Measurements from ENCODE around the gene PDE1C. TPM values are rescaled to one million over a fixed set of nuclear protein-coding genes. Genes with fewer than 3 reads are reported as not detected.

The PDE1C gene
- total RNA-seq, 1 donor from 2014 or later, result 2.3 TPM

GRCh38 chr7:31991406-31991805 is 78.8 kb downstream of the PDE1C start:
- no peak for DNase-seq (ENCODE audit: low read depth)

DNA sequence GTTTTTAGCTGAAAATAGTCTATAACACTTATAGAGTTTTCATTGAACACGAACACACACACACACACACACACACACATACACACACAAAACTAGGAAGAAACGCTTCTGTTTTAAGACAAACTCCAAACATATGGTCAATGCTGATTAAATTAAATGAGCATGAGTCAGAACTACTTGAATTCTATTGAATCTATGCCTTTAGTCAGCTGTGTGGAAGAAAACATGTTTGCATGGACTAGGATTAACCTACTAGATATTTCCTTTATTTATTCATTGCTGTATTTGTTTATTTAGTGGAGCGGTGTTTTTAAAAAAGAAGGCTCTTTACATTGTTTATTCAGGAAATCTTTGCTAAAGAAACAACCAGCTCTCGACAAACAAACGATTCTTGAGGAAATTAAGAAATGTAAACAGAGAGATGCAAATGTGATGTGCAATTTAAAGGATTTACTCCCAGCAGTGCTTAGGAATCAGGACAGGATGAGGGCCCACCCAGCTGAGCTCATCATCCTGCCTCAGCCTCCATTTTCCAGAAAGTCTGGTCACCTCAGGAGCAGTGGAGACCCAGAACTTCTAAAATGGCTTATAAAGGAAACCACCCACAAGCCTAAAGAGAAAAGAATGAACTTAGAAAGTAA is 83.2 kb downstream of the PDE1C start:
- no peak for DNase-seq (ENCODE audit: low read depth)

GRCh38 chr7:31982962-31983361 is 87.2 kb downstream of the PDE1C start:
- no peak for DNase-seq (ENCODE audit: low read depth)

- DNase-seq (ENCODE audit: low read depth), result no peak
Measured at GRCh38 chr7:31981874-31982390, 88.3 kb downstream of the PDE1C start.

GRCh38 chr7:31979690-31980330 is 90.4 kb downstream of the PDE1C start:
- no peak for DNase-seq (ENCODE audit: low read depth)

- no peak for DNase-seq (ENCODE audit: low read depth)
Measured at GRCh38 chr7:31975546-31975945, 94.7 kb downstream of the PDE1C start.

DNA sequence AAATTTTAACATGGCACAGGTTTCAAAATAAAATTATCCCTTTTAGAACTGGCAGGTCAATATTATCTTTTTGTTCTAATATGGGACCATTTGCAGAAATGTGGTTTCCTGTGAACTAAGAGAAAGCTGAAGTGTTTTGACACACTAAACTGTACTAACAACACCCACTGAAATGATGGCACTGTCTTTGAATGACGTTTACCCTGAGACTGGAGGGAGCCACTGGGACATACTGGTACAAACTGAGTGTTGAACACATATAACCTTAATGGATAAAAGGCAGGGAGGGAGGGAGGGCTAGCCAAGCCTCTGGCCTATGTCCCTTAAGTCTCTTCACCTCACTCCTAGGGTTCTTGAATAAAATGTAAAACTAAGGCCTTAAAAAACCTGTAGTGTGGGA is 95.9 kb downstream of the PDE1C start:
- DNase-seq (ENCODE audit: low read depth), result no peak

DNA sequence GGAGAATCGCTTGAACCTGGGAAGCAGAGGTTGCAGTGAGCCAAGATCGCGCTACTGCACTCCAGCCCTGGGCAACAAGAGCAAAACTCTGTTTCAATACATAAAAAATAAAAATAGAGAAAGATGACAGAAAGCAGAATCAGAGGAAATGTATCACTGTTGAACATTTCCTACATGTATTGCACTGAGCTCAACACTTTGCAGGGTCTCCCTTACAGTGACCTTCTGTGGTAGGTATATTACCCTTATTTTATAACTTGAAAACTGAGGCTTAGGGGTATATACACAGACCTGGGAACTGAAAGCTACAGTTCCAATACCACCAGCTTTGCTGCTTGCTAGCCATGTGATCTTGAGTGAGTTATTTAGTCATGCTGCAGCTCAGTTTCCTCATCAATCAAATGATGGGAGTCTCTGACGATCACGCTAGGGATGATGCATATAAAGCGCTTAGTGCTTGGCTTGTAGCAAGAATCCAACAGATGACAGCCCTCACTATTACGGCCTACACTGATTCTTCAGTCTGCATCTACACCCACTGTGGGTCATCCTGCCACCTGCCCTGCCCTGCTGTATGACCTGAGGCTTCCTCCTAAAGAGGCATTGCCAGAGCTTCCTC is 99.0 kb downstream of the PDE1C start:
- no peak for DNase-seq (ENCODE audit: low read depth)

- DNase-seq (ENCODE audit: low read depth), result no peak
Measured at GRCh38 chr7:31970501-31970900, 99.7 kb downstream of the PDE1C start.

DNA sequence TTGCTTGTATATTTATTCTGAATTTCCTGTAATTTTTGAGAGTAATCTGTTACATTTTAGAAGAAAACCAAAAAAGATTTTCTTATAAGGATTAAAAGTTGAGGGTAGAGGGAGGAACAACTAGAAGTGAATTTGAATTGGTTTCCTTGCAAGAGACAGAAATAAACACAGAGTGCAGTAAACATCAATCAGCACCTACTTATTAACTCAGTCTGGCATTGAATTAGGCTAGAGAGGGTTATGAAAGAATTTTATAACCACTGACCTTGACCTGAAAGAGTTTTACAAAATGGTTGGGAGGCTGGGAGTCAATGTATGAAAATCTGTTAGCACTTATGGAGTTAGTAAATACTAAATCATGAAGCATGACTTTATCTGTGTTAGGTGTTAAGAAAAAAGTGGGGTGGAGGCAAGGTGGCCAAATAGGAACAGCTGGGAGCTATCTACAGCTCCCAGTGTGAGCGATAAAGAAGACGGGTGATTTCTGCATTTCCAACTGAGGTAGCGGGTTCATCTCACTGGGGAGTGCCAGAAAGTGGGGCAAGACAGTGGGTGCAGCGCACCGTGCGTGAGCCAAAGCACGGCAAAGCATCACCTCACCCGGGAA is 106.5 kb downstream of the PDE1C start:
- DNase-seq (ENCODE audit: low read depth), result no peak

GRCh38 chr7:31962246-31962645 is 108.0 kb downstream of the PDE1C start:
- no peak for DNase-seq (ENCODE audit: low read depth)

GRCh38 chr7:31958226-31958625 is 112.0 kb downstream of the PDE1C start:
- peak; percentile 45 for DNase-seq (ENCODE audit: low read depth)

GRCh38 chr7:31957756-31958155 is 112.5 kb downstream of the PDE1C start:
- no peak for DNase-seq (ENCODE audit: low read depth)

DNA sequence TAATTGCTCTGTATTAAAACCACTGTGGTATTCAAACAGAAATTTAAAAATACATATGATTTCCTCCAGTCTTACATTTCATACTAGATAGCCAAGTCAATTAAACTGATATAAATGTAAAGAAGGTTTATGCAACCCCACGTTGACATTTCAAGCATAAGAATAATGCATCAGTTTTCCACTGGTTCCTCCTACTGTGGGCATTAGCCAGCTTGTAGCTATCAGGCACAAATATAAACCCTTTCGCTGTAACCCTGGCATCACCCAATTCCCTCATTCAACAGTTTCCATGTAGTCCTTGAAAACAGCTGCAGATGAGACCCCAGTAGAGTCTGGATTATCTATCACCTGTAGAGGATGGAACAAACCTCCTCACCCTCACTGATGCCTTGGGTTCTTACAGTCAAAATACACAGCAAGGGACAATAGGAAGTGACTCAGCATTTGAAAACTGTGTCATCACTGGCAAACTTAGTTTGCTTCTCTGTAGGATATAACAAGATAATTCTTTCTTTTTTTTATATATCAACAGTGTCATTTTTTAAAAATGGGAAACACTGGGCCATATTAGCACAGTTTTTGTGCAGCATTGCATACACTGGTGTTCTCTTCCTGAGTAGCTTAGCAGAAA is 113.0 kb downstream of the PDE1C start:
- peak; percentile 31 for DNase-seq (ENCODE audit: low read depth)

DNA sequence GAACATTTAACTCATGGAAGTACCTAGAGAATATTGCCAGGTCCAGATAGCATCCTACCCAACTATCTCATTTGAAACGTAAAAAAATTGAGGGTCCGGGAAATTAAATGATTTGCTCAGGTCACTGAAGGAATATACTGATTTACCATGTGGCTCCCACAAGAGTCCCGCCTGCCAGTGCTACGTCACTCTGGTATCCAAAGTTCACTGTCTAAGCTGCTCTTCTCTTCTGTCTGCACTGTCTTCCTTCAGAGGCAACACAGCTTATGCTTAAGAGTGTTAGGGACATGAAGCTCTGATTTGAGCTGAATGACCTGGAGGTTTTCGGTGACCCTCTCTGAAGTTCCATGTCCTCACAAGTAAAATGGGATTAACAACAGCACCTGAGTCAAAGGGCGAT is 114.6 kb downstream of the PDE1C start:
- DNase-seq (ENCODE audit: low read depth), result no peak

GRCh38 chr7:31955021-31955420 is 115.2 kb downstream of the PDE1C start:
- DNase-seq (ENCODE audit: low read depth), result no peak

DNA sequence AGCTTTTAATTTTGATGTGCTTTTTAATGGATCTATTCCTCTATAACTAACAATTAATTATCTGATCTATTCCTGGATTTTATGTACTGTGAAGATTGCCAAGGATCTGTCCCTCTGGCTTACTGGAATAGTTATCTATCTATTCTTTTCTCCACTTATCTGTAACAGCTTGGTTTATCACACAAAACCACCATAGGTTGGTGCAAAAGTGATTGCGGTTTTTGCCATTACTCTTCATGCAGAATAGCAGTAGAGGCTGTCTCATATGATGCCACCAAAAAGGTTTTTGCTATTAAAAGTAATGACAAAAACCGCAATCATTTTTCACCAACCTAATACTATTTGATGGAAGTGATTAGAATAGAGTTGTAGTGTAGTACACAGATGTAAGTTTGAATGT is 115.7 kb downstream of the PDE1C start:
- no peak for DNase-seq (ENCODE audit: low read depth)

- DNase-seq (ENCODE audit: low read depth), result no peak
Measured at GRCh38 chr7:31953432-31953831, 116.8 kb downstream of the PDE1C start.

GRCh38 chr7:31950091-31950755 is 120.0 kb downstream of the PDE1C start:
- peak; percentile 24 for DNase-seq (ENCODE audit: low read depth)

DNA sequence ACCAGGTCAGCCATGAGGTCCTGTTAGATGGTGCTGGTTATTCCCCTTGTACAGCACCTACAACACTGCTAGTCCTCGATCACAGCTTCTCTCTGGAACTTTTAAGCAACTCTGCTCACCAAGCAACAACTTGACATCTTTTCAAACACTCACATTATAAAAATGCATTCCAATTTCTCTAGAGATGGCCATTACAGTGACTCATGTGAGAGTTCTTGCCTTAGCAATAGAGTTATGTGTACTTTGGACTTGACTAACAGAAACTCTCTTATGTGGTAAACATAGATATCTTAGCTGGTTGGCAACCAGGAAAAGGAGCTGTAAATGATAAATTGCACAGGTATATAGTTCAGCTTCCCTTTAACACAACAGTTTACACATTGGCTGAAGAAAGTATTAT is 122.2 kb downstream of the PDE1C start:
- DNase-seq (ENCODE audit: low read depth), result peak; percentile 97

DNA sequence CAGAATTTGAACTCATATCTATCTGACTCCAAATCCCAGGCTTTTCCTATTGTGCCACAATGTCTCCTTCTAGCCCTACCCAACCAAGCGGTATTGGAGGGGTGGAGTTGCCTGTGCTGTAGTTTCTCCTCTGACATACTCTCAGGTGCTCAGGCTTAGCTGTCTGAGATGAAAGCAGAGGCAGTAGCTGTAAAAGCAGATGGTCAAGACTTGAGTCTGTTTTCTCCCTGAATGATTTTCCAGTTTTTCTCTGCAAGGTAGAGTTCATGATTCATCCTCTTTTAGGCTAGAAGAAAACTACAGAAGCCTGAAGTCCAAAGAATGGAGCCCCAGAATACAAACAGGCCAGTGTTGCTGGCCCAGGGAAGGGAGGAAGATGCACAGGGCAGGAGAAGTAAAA is 130.0 kb downstream of the PDE1C start:
- DNase-seq (ENCODE audit: low read depth), result peak; percentile 21

DNA sequence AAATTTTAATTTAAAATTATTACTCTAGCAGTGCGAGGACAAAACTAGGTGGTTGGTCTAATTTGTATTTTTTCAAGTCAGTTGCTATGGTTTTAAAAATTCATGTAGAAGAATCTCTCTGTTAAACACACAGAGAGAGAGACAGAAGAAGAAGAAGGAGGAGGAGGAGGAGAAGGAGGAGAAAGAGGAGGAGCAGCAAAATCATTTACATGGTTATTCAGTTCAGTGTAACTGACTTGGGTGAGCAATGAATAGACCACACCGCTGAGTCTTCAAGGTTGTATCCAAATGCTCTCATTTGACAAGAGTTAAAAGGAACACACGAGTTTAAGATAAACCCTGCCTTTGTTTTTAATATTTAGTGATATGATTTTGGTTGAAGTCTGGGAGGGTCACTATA is 131.1 kb downstream of the PDE1C start:
- no peak for DNase-seq (ENCODE audit: low read depth)

All from renal cortical epithelial cell (primary cell).